ENCODE measurements around the gene ARHGEF28. TPM values are rescaled to one million over a fixed set of nuclear protein-coding genes. Genes with fewer than 3 reads are reported as not detected.

Gene ARHGEF28
- total and polyA plus RNA-seq, 2 experiments from 2014 or later: 3.5 to 11.2 TPM

DNA sequence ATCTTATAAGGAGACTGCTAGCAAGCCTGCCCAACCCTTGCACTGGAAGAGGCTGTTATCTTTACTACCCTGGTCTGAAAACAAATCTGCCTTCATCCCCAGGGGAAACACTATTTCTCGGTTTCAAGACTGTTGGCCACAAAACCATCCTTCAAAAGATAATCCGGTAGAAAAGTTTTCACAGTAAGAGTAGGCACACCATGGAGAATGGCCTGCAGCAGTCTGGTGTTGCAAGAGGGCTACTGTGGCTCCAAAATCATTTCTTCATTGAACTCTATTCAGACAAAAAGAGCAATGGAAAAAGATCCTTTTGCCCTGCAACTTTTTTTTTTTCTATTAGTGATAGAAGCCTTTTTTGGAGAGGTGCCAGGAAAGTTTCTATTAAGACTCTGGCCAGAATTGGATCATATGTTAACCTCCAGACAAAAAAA is 163.9 kb downstream of the ARHGEF28 start:
- Histone ChIP-seq H3K9me2 (replicated peaks; ENCODE audit: insufficient read depth) (no peaks in the 10 kb centered on the region), H3K4me3 (no peak overlapping the region), H2AFZ (no peak overlapping the region), H3K4me1 (ENCODE audit: insufficient read depth) (no peaks in the 10 kb centered on the region), H3K9me3 (ENCODE audit: low read depth) (no peaks in the 10 kb centered on the region), H4K20me1 (ENCODE audit: insufficient read depth, poor library complexity, severe bottlenecking) (no peaks in the 10 kb centered on the region), H3K27ac (no peak overlapping the region), H3K4me2 (no peak overlapping the region), H3K36me3 (replicated peaks; ENCODE audit: insufficient read depth, low read depth) (no peaks in the 10 kb centered on the region), H3K27me3 (no peaks in the 10 kb centered on the region), H3K79me2 (no peaks in the 10 kb centered on the region)
- WGBS (ENCODE audit: low lambda C conversion rate, missing lambda C conversion rate): 54% methylated on average over 2 of the region's 2 CpGs
- DNase-seq (ENCODE audit: low spot score): no peak
- TF ChIP-seq, protein P1, sequence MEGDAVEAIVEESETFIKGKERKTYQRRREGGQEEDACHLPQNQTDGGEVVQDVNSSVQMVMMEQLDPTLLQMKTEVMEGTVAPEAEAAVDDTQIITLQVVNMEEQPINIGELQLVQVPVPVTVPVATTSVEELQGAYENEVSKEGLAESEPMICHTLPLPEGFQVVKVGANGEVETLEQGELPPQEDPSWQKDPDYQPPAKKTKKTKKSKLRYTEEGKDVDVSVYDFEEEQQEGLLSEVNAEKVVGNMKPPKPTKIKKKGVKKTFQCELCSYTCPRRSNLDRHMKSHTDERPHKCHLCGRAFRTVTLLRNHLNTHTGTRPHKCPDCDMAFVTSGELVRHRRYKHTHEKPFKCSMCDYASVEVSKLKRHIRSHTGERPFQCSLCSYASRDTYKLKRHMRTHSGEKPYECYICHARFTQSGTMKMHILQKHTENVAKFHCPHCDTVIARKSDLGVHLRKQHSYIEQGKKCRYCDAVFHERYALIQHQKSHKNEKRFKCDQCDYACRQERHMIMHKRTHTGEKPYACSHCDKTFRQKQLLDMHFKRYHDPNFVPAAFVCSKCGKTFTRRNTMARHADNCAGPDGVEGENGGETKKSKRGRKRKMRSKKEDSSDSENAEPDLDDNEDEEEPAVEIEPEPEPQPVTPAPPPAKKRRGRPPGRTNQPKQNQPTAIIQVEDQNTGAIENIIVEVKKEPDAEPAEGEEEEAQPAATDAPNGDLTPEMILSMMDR (IDR thresholded peaks at IDR 0.05; ENCODE audit: poor library complexity): no peak
- TF ChIP-seq EZH2phosphoT487 (IDR thresholded peaks at IDR 0.05; ENCODE audit: low read depth, severe bottlenecking, unreplicated experiment): no peak
- no peak for TF ChIP-seq EZH2 (IDR thresholded peaks at IDR 0.05; ENCODE audit: borderline replicate concordance)

DNA sequence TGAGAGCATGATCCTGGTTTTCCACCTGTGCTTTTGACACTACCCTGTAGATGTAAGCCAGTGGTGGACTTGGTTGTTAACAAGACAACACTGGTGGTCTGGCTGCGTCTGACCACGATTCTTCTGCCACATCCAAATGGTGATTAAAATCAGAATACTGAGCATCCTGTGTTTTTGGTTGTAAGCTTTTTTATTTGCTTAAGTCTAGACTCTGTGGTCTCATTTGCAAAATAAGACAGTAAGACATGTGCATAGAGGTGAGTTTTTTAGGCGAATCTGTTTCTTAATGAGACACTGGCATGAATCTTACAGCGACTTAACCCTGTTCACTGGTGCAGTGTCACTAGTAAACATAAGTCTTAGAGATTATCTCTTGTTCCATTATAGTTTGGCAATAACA is 165.4 kb downstream of the ARHGEF28 start:
- H3K9me2 ChIP-seq (replicated peaks; ENCODE audit: insufficient read depth): no peaks in the 10 kb centered on the region

DNA sequence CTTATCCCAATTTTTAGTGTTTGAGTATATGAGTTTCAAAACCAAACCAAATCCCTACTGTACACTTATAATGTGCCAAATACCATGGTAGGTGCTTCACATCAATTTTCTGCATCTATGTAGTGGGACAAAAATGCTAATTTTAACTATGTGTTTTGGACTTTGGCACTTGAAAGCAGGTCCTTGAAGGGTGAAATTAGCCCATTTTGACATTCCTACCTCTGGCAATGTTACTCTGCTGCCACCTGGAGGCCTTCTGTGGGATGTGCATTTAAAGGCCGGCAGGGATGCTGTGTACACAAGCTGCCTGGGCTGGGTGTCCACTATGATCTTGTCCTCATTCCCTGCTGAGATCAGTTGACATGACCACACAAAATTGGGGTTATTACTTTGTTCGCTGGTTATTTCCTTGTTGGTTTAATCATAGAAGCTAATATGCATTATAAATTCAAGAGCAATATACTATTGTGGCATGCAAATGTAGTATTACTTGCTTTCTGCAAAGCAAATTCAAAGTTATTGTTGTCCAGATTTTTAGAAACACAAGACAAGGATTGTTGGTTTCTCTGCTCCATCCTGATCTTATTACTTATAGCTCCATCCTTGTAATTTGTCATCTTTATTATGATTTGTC is 166.8 kb downstream of the ARHGEF28 start:
- peak; percentile 82 for DNase-seq (ENCODE audit: low spot score)

More for the DNA sequence above, 165.4 kb downstream of the ARHGEF28 start:
- no peak for DNase-seq (ENCODE audit: low spot score)
- H3K4me1 ChIP-seq (ENCODE audit: insufficient read depth): peaks cover 2% of the 10 kb centered on the region
- no peak overlapping the region for H2AFZ ChIP-seq
- H3K27ac ChIP-seq: no peak overlapping the region
- H4K20me1 ChIP-seq (ENCODE audit: insufficient read depth, poor library complexity, severe bottlenecking): no peaks in the 10 kb centered on the region
- no peaks in the 10 kb centered on the region for H3K27me3 ChIP-seq
- WGBS (ENCODE audit: low lambda C conversion rate, missing lambda C conversion rate): 55% methylated on average over 4 of the region's 4 CpGs
- H3K4me3 ChIP-seq: no peak overlapping the region
- H3K9me3 ChIP-seq (ENCODE audit: low read depth): no peaks in the 10 kb centered on the region
- H3K79me2 ChIP-seq: no peaks in the 10 kb centered on the region
- H3K36me3 ChIP-seq (replicated peaks; ENCODE audit: insufficient read depth, low read depth): no peaks in the 10 kb centered on the region
- TF ChIP-seq, protein P1 (IDR thresholded peaks at IDR 0.05; ENCODE audit: poor library complexity): no peak
- TF ChIP-seq EZH2 (IDR thresholded peaks at IDR 0.05; ENCODE audit: borderline replicate concordance) (no peak), EZH2phosphoT487 (IDR thresholded peaks at IDR 0.05; ENCODE audit: low read depth, severe bottlenecking, unreplicated experiment) (no peak)
- H3K4me2 ChIP-seq: no peak overlapping the region

More for the DNA sequence above, 166.8 kb downstream of the ARHGEF28 start:
- H3K36me3 ChIP-seq (replicated peaks; ENCODE audit: insufficient read depth, low read depth): no peaks in the 10 kb centered on the region
- no peaks in the 10 kb centered on the region for H3K27me3 ChIP-seq
- no peaks in the 10 kb centered on the region for H3K9me2 ChIP-seq (replicated peaks; ENCODE audit: insufficient read depth)
- H3K79me2 ChIP-seq: no peaks in the 10 kb centered on the region
- no peak overlapping the region for H3K4me2 ChIP-seq
- no peak overlapping the region for H3K4me3 ChIP-seq
- H3K9me3 ChIP-seq (ENCODE audit: low read depth): no peaks in the 10 kb centered on the region
- no peak overlapping the region for H3K27ac ChIP-seq
- H2AFZ ChIP-seq: no peak overlapping the region
- TF ChIP-seq EZH2 (IDR thresholded peaks at IDR 0.05; ENCODE audit: borderline replicate concordance): no peak
- no peak for TF ChIP-seq EZH2phosphoT487 (IDR thresholded peaks at IDR 0.05; ENCODE audit: low read depth, severe bottlenecking, unreplicated experiment)
- TF ChIP-seq, protein P1 (IDR thresholded peaks at IDR 0.05; ENCODE audit: poor library complexity): peak; percentile 91
- no peaks in the 10 kb centered on the region for H4K20me1 ChIP-seq (ENCODE audit: insufficient read depth, poor library complexity, severe bottlenecking)
- H3K4me1 ChIP-seq (ENCODE audit: insufficient read depth): peaks cover 10% of the 10 kb centered on the region
- WGBS (ENCODE audit: low lambda C conversion rate, missing lambda C conversion rate): 5% methylated on average over 2 of the region's 2 CpGs
